CD4-positive, alpha-beta T cell treated with Interleukin-6 for 4 hours (primary cell): ENCODE data around the gene NEK3.
"Not testable (repeated sequence)": the region's sequence is repeated elsewhere in the genome, so short reads cannot be mapped to it uniquely, and the experiment has no call there.

Experiments used
- DNase-seq: peaks from one replicate; pipeline ENCODE4 v3.0.0-alpha.2; 2020; ENCODE audit warnings: mixed read lengths

NEK3 gene, protein sequence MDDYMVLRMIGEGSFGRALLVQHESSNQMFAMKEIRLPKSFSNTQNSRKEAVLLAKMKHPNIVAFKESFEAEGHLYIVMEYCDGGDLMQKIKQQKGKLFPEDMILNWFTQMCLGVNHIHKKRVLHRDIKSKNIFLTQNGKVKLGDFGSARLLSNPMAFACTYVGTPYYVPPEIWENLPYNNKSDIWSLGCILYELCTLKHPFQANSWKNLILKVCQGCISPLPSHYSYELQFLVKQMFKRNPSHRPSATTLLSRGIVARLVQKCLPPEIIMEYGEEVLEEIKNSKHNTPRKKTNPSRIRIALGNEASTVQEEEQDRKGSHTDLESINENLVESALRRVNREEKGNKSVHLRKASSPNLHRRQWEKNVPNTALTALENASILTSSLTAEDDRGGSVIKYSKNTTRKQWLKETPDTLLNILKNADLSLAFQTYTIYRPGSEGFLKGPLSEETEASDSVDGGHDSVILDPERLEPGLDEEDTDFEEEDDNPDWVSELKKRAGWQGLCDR

DNA sequence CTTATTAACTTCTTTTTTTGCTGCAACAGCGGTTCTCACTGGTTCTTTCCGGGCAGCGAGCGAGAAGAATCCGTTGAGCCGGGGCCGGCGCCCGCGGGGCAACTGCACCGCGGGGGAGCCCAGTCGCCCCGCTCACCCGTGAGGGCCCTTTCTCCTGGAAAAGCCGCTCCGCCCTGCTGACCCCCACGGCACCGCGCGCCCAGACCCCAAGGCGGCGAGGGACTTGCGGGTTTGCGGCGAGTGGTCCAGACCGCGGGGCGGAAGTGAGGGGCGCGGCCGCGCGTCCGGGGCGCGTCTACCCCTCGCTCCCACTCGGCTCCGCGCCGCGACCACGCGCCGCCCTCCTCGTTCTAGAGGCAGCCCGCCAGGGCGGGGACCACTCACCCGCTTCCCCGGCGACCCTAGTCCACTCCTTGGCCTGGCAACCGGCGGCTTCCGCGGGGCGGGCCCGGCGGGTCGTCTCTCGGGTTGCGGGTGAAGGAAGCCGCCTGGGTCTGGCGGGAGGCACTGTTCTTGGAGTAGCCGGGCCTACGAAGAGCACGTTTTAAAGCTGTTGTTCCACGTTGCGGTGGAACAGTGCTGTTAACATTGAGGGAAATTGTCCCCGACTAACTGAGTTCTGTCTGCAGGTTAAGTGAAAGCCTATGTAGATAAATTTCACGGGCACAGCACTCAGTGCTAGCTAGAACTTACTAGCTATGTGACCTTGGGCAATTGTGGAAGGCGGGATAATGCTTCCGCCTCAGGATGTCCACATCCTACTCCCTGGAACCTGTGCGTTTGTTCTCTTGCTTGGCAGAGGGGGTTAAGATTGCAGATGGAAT is at the start of gene NEK3:
Gene NEK3, minus strand, starts transcription at position 439 of the 824 bp plus-strand sequence. CDS start 3,406 bp downstream, outside the sequence.
- DNase-seq: peak; percentile 53

DNA sequence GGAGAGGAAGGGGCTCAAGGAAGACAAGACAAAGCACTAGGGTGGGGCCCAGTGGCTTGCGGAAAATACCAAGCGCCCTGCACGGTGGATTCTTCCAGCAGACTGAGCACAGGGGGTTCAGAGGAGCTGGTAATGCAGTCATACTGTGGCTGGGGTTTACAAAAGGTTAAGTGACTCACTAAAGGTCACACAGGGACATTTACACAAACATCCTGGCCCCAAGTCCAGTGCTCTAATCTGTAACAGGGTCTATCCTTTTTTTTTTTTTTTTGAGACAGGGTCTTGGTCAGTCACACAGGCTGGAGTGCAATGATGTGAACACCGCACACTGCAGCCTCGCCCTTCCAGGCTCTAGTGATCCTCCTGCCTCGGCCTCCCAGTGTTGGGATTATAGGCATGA is 49.0 kb upstream of the NEK3 start:
- DNase-seq: not testable (repeated sequence)

DNA sequence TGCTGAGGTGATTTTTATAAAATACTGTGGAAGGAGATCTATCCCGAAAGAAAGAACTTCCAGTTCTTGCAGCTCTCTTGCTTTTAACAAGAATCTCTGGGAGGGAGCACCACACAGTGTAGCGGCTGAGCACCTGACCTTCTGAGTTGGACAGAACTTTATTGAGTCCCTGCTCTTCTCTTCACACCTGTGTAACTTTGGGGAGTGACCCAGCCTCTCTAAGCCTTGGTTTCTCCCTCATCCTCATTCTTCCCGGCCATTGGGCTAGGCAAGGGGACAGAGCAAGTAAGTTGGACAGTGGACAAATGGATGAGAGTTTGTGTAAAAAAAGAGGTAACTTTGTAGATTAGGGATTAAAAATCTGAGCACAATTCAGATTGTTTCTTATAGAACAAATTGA is 48.5 kb upstream of the NEK3 start:
- not testable (repeated sequence) for DNase-seq

DNA sequence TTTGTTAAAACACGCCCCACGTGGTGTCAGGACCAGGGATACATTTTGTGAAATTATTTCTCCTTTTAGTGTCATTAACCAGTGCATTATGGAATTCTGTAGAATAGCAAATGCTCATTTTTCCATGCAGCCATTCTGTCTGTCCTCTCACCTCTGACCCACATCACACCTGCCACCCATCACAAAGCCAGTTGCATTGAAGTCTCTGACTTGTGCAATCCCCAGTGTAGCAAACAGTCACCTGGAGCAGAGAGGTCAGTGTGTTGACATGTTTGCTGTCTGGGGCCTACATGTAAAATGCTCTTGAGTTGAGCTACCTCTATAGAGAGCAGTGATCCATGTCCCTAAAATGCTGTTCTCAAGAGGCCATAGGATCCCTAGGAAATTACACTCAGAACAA is 47.9 kb upstream of the NEK3 start:
- DNase-seq: not testable (repeated sequence)

DNA sequence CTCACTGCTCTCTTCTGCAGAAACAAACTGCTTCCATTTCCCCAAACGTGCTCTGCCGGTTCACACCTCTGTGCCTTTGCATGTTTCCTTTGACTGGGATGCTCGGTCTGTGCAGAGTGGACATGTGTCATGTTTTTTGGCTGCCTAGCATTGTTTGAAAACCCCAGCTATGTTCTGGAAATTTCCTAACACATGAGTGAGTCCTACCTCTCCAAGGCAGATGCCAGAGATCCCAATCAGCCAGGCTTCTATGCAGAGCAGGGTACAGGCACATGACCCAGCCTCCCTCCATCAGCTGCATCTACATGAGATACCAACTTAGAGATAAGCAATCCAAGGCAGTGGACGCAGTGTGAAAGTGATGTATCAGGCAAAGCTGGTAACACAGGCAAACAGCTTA is 45.1 kb upstream of the NEK3 start:
- DNase-seq: not testable (repeated sequence)

DNA sequence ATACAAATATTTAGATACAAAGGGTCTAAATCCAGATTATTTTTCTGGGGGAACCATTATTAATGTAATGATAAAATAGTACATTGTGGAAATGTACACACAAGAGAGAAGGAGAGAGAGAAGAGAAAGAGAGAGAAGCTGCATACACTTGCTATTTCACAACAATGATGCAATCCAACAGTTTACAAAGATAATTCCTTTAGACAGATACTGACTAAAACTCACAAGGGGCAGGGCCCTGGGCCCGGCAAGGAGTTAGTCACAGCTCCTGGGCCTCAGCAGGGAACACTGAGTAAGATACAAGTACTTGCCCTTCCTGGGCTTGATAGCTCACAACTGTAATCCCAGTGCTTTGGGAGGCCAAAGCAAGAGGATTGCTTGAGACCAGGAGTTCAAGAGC is 44.5 kb upstream of the NEK3 start:
- not testable (repeated sequence) for DNase-seq

DNA sequence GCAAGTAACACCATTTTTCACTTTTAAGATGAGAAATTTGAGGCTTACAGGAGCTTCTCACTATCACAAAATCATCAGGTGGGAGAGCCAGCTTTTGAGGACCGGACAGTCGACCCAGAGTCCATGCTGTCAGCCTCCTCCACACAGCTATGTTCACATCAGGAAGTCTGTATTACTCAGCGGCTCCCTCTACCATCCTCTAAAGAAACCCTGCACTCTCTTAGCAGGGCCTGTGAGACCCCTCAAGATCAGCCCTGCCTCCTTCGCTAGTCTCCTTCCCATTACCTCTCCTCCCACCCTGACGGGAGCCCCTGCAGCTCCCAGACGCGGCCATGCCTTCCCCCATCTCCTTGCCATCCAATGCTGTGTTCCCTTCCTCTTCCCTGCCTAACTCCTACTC is 43.1 kb upstream of the NEK3 start:
- DNase-seq: not testable (repeated sequence)

DNA sequence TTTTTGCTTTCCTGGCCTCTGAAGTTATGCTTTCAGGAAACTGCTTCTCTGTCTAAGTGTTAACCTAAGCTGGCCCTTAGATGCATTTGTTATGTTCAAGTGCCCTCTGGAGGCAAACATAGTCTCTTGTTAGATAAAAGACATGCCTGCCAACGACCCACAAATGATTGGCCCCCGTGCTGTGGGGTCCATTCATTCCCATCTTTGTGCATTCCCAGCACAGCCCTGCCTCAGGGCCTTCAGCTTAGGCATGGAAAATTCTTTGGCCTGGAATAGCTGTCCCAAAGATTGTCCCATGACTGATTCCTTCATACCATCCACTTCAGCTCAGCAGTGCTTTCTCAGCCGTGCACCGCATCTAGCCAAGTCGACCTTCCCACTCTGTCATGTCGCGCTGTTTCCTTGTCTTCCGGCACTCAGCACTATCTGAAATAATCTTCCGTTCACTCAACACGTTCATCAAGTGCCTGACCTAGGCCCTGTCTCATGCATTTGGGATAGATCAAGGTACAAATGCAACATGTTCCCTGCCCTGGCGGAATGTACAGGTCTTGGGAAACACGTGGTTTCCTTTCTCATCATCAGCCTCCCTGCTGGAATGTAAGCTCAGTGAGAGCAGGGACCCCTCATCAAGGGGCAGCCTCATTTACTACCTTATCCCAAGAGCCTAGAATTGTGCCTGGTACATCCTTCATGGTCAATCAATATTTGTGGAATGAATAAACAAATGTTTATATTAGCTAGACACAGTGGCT is 42.2 kb upstream of the NEK3 start:
- peak; percentile 42 for DNase-seq

DNA sequence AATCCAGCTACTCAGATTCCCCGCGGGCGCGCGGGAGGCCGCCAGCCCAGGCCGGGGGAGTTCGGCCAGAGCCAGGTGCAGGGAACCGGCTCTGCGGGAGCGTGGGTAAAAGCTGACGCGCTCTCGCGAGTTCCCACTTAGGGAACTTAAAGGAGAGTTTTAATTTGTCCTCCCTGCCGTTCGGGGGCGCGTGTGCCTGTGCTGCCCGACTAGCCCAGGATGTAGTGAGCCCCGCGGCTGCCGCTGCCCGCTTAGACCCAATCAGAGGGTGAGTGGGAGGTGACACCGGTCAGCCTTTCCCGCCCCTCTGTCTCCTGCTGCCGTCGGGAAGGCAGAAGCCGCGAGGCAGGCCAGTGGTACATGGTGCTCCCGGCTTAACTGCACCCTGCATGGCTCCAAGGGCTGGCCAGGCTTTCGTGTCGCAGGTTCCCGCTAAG is 36.0 kb upstream of the NEK3 start:
- DNase-seq: peak; percentile 76

DNA sequence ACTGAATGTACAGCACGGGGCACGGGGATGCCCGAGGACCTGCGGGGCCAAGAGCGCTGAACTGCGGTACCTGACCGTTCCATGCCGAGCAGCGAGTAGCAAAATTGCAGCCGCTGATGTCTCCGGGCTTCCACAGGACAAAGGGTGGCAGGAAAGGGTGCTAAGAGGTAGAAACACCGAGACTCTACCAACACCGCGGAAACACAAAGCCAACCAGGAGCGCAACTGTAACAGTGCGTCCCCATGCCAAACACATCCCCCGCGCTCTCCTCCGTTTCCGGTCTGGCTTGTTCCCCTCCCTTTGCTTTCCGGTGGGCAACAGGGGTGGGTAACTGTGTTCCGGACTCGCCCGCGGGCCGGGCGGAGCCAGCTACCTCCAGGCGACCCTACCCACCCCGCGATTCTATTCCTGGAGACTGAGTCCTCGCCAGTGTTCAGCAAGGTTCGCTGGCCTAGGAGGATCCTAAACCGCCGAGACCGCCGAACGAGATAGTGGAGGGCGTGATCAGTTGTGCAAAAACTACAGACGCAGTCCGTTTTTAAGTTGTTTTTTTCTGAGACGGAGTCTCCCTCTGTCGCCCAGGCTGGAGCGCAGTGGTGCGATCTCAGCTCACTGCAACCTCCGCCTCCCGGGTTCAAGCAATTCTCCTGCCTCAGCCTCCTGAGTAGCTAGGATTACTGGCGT is 34.9 kb upstream of the NEK3 start:
- peak; percentile 82 for DNase-seq

DNA sequence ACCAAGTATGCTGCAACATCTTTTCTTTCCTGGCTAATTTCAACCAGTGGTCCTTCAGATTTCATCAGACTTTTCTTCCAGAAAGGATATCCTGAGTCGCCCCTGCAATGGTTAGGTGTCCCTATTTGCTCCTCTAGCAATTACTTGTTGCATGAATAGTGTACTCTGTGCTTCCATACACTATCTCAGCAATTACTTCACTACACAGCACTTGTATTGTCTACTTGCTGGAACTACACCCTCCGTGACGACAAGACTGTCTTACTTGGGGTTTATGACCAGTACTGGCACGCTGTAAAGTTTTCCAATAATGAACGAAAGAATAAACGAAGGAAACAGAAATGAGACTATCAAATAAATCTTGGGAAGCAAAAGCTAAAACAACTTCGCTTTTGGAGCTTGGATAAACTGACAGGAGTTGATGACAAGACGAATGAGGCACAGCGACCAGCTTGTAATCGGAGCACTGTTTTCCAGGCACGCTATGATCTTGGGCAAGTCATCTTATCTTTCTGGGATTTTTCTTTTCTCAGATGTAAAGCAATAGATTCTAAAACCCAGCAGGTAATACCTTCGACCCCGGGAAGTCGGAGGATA is 34.3 kb upstream of the NEK3 start:
- peak; percentile 7 for DNase-seq

DNA sequence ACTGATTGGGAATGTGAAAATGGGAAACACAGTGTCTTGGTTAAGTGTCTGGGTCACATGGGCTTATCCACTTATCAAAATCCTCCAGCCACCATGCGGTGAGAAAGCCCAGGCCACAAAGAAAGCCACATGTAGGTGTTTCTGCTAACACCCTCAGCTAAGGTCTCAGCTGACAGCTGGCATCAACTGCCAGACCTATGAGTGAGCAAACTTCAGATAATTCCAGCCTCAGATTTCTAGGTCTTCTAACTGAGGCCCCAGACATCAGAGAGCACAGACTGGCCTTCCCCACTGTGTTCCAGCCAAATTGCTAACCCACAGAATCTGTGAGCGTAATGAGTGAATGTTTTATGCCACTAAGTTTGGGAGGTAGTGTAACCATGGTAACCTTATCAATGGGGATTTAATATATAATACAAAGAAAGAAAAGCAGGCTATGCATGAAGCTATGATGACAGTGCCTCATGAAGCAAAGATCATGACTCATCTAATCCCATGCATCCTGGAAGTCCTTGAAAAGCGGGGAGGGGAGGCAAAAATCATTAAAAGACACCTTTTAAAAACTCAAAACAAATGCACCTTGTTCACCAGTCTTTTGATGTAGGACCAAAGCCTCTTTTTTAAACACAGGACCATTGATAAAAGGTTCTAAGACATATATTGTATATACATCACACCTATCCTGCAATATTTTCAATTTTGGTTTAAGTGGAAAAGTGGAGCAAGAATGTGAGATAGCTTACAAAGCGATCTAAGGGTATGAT is 28.2 kb upstream of the NEK3 start:
- DNase-seq: not testable (repeated sequence)

DNA sequence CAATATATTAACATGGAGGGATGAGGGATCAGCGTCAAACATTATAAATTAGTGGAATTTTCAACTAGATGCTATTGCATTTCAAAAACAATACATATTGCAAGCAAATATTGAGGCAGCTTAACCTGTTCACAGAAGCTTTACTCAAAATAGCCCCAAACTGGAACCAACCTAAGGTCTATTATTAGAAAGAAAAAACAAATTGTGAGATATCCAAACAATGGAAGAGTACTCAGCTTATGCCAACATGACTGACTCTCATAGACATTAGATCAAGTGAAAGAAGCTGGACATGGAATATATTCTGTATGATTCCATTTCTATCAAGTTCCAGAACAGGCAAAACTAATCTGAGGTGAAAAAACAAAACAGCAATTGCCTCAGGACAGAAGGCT is 27.6 kb upstream of the NEK3 start:
- no peak for DNase-seq

DNA sequence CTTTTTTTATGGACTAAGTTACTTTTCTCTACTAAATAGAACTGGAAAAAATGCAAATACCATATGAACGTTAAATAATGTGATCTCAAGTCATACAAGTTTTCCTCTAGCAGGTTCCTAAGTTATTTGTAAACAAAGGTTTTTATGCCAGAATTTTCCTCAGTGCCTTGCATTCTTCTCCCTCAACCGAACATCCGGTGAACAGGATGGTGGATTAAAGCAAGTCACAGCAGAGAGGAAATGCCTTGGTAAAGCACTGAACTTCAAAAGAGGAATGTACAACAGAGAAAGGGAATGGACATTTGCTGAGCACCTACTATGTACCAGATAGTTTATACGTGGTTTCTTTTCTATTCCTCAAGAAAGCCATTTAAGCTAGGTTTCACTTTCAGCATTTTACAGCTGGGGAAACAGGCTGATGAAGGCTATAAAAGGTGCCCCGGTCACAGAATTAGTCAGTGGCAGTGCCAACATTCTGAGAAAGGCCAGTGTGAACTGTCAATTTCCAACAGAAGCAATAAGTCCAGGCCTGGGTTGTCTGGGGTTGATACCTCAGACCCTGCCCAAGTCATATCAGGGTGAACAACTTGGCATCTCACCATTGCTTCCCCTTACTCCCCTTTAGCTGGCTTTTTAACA is 22.0 kb upstream of the NEK3 start:
- not testable (repeated sequence) for DNase-seq

DNA sequence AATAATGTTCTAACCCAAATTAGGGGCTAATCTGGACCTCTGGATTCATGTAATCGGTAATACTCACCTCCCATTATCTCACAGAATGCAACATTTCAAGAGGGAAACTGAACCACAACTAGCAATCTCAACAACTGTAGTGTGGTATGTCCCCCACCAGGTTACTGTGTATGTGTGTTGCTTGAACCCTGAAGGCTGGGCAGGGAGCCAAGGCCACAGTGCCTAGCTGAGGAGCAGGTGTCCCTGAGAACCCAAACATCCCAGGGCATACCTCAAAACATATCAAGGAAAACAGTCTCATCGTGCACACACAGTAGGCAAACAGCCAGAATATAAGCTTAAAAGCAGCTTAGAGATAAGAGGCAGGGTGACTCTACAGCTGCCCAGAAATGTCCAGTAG is 20.5 kb upstream of the NEK3 start:
- no peak for DNase-seq

DNA sequence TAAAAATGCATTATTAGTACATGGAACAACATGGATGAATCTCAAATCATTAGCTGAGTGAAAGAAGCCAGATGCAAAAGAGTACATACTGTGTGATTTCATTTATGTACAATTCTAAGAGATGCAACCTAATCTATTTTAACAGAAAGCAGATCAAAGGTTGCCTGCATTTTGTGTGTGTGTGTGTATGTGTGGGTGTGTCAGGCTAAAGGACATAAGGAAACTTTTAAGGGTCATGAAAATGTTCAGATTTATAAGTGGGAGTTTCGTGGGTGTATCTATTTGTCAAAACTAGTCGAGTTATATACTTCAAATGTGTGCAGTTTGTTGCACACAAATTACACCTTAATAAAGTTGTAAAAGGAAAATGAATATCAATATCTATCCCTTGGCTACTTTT is 17.9 kb upstream of the NEK3 start:
- DNase-seq: no peak

DNA sequence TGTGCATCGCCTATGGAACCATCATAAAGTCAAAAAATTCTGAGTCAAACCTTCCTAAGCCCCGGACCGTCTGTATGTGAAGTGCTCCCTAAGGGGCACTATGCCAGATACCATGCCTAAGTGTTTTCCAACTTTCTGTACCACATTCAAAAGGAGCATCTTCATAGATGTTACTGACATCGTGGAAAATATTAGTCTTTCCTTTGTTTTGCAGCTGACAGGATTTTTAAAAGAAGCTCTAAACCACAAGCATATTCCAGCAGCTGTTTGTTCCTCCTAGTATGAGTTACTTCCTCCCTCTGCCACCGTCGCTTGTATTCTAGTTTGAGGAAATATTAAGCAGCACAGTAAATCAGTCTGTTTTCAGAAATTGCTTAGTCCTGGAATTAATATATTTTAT is 14.6 kb upstream of the NEK3 start:
- not testable (repeated sequence) for DNase-seq

DNA sequence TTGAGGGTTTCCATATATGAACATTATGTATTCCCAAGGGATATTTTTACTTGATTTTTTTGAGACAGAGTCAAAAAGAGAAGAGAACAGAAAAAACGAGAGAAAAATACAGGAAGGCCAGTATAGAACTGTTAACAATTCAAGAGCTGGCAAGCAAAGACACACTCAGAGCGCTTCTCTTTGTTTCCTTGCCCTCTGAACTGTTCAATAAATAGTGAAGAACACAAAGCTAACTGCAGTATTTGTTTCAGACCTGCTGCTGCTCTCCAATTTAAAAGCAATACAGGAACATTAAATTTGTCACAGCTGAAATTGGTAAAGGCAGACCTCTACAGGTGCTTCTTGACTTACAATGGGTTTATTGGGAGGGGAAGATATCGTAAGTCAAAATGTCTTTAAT is 14.0 kb upstream of the NEK3 start:
- DNase-seq: no peak

DNA sequence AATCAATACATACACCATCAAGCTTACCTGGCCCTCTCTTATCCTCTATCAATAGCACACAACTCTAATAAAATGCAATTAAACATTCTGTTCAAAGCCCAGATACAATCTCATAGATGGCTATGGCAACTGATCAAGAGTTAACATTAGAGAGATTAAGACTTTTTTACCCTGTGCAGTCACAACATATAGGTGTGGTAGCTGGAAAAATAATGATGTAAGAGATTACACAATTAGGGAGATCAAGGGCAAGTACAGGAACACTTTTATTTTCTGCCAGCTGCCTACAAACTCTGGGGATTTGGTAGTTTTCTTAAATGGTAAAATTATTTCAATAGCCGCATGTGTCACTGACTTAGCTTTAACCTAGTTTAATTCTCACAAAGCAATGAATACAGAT is 12.3 kb upstream of the NEK3 start:
- not testable (repeated sequence) for DNase-seq

DNA sequence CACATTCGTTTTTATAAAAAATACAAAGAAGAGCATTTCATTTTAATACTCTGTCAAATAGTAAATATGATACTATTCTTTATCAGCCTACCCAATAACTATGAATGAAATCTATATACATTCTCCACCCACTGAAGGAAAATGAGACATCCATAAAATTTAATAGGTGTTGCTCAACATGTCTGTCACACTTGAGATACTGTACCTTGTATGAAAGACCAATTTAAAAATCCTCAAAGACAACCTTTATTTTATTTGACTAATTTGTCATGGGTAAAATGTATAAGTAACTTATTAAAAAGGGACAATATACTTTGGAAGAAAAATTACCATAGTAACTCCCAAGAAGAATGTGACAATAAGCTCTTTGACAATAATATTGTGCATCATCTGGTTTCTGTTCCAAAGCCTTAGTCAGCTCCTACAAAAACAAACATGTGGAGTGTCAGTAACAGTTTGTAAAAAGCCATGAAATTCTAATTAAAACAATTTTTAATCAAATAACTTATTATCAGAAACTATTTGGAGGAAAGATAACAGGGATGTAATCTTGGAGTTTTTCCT is 11.5 kb upstream of the NEK3 start:
- not testable (repeated sequence) for DNase-seq
